CMK (cell line): ENCODE data around the gene MAPK8IP3.

ENCODE experiments used
- DNase-seq: peaks from one replicate; pipeline ENCODE4 v3.0.0-alpha.2; 2010; ENCODE audit warnings: low read depth

The MAPK8IP3 gene, protein sequence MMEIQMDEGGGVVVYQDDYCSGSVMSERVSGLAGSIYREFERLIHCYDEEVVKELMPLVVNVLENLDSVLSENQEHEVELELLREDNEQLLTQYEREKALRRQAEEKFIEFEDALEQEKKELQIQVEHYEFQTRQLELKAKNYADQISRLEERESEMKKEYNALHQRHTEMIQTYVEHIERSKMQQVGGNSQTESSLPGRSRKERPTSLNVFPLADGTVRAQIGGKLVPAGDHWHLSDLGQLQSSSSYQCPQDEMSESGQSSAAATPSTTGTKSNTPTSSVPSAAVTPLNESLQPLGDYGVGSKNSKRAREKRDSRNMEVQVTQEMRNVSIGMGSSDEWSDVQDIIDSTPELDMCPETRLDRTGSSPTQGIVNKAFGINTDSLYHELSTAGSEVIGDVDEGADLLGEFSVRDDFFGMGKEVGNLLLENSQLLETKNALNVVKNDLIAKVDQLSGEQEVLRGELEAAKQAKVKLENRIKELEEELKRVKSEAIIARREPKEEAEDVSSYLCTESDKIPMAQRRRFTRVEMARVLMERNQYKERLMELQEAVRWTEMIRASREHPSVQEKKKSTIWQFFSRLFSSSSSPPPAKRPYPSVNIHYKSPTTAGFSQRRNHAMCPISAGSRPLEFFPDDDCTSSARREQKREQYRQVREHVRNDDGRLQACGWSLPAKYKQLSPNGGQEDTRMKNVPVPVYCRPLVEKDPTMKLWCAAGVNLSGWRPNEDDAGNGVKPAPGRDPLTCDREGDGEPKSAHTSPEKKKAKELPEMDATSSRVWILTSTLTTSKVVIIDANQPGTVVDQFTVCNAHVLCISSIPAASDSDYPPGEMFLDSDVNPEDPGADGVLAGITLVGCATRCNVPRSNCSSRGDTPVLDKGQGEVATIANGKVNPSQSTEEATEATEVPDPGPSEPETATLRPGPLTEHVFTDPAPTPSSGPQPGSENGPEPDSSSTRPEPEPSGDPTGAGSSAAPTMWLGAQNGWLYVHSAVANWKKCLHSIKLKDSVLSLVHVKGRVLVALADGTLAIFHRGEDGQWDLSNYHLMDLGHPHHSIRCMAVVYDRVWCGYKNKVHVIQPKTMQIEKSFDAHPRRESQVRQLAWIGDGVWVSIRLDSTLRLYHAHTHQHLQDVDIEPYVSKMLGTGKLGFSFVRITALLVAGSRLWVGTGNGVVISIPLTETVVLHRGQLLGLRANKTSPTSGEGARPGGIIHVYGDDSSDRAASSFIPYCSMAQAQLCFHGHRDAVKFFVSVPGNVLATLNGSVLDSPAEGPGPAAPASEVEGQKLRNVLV (N-terminal part only)

DNA sequence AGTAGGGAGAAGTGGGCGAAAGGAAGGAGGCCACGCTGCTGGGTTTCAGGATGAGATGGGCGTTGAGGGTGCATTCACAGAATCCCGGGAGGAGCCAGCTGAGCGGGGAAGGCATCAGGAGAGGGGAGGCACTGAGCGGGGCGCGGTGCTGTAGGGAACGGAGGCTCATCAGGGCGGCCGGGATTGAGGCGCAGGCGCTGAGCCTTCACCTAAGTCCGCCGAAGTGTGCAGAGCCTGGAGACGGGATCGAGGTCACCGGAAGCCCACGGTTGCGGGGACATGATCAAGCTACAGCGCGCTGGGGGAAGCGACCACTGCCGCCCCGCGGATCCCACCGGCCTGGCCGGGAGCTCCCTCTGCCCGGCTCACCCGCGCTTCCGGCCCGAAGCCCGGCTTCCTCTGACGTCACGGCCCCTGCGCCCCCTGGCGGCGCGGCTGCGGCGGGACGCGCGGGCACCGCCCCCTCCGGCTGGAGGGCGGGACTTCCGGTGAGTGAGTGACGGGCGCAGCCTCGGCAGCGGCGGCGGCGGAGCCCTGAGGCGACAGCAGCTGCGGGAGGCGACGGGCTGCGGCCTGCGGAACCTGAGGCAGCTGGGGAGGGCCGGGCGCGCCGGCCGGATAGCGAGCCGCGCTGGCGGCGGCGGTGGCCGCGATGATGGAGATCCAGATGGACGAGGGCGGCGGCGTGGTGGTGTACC is at the start of gene MAPK8IP3:
MAPK8IP3 (plus strand) TSS at position 508 of the 698 bp plus-strand sequence; CDS start at position 653, 145 bp downstream.
- DNase-seq: peak; percentile 77

DNA sequence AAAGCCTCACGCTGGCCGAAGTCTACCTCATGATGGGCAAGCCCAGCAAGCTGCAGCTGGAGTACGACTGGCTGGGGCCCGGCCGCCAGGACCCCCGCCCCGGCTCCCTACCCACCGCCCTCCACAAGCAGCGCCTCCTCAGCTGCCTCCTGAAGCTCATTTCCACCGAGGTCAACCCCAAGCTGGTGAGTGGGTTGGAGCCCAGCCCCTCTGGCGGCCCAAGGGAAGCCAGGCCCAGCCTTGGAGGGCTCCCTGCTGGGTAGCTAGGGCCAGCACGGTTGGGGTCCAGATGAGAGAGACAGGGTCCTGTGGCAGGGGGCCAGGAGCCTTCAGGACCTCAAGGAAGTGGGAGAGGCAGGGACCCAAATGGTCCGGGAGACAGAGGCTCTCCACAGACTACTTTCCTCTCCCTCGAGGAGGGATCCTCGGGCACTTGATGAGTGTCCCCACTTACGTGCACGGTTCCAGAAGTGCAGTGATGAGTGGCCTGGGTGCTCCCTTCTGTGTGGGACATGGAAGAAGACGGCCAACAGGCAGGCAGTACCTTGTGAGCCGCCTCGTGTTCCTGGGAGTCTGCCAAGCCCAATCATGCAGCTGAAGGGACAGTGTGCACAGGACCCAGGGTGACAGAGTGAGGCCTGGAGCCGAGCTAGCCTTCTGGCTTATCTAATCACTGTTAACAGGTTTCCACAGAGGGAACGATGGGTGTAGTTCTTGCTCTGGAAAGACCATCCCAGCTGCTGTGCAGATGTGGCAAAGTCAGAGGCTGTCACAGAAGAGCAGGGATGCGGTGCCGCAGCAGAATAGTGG is 49.0 kb upstream of the MAPK8IP3 start:
- DNase-seq: no peak

DNA sequence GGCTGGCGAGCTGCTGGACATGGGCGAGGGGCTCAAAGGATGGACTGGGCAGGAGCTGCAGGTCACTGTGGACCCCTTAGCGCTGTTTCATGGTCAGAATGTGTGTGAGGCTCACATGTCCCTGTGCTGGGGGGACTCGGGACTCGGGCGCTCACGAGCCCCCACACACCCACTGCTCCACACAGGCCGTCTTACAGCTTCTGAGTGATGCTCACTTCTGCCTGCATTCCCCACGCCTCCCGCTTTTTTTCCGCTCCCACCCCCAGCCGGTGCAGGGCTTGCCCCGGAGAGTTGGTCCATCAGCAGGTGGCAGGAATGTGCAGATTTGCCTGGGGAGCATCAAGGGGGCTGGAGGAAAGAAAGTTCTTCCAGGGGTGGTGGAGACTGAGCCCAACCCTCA is 48.2 kb upstream of the MAPK8IP3 start:
- DNase-seq: no peak

DNA sequence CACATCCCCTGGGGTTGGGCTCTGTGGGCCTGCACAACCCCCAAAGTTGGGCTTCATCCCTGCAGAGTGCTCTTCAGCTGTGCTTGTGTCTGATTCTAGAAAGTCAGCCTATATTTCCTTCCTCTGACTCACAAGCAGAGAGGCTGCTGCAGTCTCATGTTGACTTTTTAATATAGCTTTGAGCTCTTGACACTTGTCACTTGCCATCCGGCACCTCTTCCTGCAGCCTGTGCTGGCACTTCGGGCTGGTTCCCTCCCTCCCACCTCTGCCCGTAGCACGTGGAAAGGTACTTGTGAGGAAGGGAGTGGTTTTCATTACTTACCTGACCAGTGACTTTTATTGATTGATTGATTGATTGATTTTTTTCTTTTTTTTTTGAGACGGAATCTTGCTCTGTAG is 47.0 kb upstream of the MAPK8IP3 start:
- DNase-seq: no peak

DNA sequence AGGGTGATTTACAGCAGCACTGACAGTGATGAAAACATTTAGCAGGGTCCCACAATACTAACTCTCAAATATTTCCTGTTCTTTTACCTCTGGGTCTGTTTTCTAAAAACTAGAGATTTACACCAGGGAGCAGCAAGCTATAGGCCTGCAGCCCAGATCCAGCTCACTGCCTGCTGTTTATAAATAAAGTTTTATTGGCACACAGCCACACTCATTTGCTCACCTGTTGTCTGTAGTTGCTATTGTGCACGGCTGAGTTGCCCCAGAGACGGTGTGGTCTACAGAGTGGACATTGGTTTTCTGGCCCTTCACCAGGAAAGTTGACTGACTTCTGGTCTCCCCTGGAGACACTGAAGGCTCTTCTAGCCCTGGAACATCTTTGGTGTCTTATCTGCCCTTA is 44.2 kb upstream of the MAPK8IP3 start:
- DNase-seq: no peak

DNA sequence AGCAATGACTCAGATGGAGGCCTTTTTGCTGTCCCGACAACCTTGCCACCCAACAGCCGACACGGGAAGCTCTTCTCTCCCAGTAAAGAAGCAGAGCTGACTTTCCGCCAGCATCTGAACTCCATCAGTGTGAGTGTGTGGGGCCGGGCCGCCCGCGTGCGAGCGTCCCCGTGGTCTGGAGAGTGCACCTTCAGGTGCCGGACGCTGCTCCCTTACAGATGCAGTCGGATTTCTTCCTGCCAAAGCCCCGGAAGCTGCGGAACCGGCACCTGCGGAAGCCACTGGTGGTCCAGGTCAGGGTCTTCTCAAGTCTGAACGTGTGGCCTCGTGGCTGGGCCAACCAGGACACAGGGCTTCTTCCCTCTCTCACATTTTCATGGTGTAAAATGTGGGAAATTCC is 43.5 kb upstream of the MAPK8IP3 start:
- DNase-seq: no peak

DNA sequence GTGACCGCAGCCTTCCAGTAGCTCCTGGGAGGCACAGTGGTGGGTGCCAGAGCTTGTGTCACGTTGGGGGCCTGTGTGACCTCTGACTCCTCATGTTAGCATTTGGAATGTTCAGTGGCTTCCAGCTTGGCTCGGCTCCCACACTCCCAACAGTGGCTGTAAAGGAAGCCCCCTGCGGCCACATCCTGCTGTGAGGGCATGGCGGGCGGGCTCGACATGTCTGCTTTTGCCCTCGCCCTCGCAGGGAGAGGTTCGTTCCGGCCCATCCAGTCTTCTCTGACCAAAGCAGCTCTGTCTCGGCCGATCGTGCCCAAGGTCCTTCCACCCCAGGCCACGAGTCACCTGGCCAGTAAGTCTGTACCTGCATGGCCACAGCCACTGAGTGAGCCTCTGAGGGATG is 40.2 kb upstream of the MAPK8IP3 start:
- no peak for DNase-seq

DNA sequence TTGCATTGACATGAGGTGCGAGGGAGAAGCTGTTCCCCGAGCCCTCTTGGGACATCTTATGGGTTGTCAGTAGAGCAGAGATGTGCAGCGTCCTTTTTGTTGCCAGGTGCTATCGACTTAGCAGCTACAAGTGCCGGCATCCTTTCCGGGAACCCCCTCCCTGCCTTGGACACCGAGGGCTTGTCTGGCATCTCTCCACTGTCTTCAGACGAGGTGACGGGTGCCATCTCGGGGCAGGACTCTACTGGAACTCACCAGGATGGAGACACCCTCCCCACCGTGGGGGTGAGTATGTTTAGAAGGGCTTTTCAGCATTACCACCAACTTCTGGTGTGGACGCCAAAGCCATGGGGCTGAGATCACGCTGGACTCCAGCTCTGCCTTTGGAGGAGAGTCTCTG is 39.7 kb upstream of the MAPK8IP3 start:
- no peak for DNase-seq

DNA sequence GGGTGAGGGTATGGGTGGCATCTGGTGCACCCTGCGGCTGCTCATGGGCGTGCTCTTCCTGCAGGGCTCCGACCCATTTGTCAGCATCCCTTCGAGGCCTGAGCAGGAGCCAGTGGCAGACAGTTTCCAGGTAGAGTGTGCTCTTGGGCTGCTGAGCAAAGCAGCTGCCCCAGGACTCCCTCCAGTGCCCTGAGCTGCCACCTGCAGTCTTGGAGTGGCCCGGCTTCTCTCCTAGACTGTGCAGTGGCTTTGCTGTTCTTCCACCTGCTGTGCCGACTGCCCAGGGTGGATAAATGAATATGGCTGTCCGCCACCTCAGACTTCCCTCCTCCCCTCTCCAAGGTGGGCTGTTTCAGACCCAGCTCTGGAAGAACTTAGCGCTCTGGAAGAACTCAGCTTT is 38.7 kb upstream of the MAPK8IP3 start:
- DNase-seq: no peak

DNA sequence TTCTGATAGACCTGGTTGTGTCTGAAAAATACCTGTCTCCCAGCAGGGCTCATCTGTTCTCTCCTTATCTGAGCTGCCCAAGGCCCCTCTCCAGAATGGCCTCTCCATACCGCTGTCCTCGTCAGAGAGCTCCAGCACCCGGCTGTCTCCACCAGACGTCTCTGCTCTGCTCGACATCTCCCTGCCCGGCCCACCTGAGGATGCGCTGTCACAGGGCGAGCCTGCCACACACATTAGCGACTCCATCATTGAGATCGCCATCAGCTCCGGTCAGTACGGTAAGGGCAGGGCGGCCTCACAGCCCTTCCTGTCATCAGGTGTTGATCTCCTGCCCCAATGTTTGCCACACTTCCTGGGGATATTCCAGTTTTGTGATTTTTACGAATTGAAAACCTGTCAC is 38.1 kb upstream of the MAPK8IP3 start:
- no peak for DNase-seq

DNA sequence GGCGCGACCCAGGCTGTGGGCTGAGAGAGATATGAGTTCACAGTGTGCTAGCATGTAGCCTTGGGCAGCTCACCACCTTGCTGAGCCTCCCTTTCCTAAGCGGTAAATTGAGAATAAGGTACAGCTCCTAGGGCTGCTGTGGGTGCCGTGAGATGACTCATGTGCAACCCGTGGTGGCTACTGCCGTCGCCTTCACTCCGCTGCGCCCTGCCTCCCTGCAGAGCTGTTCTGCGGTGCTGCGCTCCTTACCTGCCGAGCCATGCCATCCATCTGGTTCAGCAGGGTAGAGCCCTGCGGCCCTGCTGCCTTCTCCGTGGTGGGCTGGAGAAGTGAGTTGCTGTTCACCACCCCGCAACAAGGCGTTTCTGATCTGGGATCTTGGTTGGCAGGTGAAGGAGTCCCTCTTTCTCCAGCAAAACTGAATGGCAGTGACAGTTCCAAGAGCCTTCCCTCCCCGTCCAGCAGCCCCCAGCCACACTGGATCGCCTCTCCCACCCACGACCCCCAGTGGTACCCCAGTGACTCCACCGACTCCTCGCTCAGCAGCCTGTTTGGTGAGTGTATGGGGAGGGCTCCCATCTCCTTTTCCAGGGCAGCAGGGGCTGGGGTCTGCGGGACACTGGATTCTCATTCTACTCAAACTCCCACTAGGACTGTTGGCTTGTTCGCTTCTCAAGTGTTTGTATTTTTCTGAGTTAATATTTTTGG is 37.2 kb upstream of the MAPK8IP3 start:
- DNase-seq: no peak

DNA sequence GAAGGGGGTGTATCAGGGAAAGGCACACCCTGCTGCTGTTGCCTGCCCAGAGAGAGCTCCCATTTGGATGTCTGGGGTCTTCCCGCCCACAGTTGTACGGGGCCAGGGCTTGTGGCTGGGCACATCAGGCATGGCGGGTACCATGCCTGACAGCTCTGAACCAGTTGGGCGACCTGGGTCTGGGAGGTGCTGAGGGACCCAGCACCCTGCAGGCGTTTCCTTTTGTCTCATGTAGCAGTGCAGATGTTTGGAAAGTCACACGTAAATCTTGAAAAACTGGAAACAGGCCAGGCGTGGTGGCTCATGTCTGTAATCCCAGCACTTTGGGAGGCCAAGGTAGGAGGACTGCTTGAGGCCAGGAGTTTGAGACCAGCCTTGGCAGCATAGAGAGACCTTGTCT is 36.3 kb upstream of the MAPK8IP3 start:
- DNase-seq: no peak

DNA sequence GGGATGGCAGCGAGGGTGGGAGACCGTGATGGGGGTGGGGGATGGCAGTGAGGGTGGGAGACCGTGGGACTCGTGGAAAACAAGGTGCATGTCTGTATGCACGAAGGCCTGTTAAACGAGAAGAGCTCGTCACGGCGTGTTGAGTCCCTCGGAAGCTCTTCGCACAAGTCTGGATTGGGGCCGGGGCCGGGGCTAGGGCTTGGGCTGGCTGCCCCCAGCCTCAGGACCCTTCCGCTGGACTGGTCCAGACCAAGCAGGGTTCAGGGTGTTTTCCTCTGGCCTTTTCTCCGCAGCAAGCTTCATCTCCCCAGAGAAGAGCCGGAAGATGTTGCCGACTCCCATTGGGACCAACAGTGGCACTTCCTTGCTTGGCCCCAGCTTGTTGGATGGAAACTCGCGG is 35.6 kb upstream of the MAPK8IP3 start:
- no peak for DNase-seq

DNA sequence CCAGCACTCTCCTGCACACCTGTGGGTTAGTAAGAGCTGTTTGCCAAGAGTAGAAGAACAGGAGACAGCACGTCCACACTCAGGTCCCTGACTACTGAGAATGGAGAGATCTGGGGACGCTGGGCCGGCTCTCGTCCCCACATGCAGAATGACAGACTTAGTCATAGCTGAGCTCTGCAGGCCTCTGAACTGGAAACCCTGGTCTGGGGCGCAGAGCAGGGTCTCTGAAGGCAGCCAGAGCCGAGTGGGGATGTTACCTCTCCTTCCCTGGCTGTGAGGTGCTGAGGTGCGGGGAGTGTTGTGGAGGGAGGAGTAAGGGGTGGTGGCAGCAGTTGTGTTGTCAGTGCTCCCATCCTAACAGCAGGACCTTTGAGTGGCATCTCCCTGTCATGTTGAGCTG is 35.1 kb upstream of the MAPK8IP3 start:
- DNase-seq: no peak

DNA sequence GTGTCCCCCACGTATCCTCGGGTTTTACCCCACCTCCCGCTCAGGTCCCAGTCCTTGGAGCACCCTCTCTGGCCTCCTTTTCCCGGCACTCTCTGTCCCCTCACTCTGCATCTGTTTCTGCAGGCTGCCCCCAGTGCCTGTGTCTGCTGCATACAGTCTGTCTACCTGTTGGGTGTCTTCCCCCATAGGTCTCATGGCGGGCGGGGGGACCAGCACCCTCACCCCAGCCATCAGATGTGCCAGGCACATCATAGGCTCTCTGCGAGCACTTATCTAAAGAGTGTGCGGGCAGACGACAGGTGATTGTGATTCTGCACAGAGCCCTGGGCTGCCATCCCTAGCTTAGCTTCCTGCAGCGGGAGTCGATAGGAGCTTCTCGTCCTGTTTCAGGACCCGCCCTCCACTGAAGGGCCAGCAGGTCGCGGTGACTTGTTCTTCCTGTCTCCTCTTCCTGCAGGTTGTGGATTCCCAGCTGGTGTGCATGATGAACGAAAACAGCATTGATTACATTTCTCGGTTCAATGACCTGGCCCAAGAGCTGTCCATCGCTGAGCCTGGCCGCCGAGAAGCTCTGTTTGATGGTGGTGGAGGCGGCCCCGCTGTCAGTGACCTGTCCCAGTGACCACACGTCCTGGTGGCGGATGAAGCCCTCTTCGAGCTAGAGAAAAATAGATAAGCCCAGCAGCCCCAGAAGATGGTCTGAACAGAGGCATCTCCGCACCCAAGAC is 32.4 kb upstream of the MAPK8IP3 start:
- DNase-seq: no peak

DNA sequence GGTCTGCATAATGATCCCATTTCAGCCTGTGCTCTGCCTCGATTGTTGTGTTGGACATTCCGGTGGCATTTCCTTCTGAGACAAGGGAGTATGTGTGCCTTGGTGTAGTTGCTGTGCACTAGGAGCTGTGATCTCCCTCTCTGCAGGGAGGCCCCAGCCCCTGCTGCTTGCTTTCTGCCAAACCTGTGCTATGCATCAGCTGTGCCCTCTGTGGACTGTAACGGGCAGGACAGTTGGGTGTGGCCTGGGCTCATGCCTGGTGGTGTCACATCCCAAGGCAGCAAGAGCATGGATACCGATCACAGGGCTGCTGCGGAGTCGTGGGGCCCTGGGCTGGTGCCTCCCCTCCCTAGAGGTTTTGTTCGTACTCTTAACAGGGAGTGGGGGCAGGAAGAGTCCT is 31.7 kb upstream of the MAPK8IP3 start:
- DNase-seq: no peak

DNA sequence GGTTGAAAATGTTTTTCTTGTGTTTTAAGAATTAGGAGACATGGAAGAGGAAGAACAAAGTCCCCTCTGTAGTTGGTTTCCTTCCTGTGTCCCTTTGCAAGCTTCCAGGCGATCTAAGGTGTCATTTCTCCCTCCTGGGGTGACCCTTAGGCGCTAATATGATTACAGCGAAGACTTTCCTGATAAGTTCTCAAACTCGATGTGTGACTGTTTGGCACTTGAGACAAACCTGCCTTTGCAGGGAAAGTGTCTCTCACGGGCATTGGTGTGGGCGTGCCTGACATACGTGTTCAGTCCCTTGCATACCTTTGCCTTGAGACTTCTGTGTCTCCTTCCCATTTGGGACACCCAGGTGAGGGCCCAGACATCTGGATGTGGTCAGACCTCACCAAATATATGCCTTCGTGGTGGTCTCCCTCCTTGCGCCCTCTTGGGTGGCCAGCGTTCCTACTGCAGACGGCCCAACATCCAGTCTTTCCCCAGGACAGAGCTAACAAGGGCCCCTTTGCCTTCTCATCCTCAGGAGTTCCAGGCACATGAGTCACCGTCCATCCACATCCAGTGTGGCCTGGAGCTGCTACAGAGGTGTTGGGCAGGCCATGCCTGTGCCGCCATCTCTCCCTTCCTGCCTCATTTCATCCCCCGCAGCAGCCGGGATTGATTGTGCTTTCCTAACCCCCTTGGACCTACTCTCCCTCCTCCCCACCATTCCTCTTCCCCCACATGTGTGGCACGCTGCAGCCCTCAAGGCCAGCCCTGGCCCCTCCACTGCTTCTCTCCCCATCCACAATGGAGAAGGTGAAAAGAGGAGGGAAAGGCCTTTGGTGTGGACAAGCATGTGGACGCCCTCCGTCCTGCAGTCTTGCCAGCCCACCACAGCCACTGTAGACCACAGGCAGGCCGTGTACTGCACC is 31.0 kb upstream of the MAPK8IP3 start:
- DNase-seq: no peak

DNA sequence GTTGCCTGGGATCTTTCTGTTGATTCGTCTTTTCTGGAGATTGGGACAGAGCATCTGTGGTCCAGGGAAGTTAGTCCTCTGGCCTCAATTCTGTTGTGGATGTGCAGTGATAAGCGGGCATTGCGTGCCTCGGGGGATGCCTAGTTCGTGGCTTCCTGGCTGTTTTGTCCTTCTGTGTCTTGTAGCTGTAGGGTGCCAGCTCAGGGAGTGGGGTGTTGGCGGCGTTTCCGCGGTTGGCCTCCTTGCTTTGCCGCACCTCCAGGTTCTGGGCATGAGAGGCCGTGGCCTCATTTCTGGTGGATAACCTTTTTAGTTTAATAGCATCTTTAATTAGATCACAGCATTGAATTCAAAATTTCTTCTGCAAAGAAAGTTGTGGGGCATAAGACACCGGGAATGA is 29.3 kb upstream of the MAPK8IP3 start:
- DNase-seq: no peak

DNA sequence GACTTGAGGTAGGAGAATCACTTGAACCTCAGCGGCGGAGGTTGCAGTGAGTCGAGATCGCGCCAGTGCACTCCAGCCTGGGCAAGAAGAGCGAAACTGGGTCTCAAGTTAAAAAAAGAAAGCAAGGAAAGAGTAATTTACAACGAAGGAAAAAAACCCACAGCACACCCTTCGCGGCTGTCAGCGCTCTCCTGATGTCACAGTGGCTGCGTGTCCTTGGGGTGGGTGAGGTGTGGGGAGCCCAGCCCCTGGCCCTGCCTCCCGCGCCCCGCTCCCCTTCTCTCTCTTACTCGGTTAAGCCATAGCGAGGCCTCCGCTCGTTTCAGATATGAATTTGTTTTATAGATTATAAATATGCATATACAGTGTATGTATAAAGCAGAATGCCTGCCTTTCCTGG is 28.7 kb upstream of the MAPK8IP3 start:
- no peak for DNase-seq
